GM10266 (cell line): ENCODE measurements around the gene KRTAP10-2.
"Not testable (repeated sequence)": the region's sequence is repeated elsewhere in the genome, so short reads cannot be mapped to it uniquely, and the experiment has no call there.

Experiments
- DNase-seq: peaks from one replicate; pipeline ENCODE4 v3.0.0; 2012; ENCODE audit errors: extremely low spot score
- TF ChIP-seq, protein P1 (sequence below): IDR thresholded peaks from 2 replicates; pipeline ENCODE4 v1.5.1; 2012; ENCODE audit warnings: mild to moderate bottlenecking, low read depth; ENCODE audit not compliant: control insufficient read depth, insufficient read depth; ENCODE audit errors: missing control alignments

The KRTAP10-2 gene

DNA sequence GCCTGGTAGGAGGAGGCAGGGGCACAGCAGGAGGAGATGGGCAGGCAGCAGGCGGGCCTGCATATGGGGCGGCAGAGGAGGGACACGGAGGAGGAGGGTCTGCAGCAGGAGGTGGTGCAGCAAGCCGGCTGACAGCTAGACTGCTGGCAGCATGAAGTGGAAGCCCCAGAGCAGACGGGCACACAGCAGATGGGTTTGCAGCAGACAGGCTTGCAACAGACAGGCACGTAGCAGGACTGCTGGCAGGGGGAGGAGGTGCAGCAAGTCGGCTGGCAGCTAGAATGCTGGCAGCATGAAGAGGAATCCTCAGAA lies 28.5 kb upstream of the KRTAP10-2 start:
- TF ChIP-seq, protein P1, sequence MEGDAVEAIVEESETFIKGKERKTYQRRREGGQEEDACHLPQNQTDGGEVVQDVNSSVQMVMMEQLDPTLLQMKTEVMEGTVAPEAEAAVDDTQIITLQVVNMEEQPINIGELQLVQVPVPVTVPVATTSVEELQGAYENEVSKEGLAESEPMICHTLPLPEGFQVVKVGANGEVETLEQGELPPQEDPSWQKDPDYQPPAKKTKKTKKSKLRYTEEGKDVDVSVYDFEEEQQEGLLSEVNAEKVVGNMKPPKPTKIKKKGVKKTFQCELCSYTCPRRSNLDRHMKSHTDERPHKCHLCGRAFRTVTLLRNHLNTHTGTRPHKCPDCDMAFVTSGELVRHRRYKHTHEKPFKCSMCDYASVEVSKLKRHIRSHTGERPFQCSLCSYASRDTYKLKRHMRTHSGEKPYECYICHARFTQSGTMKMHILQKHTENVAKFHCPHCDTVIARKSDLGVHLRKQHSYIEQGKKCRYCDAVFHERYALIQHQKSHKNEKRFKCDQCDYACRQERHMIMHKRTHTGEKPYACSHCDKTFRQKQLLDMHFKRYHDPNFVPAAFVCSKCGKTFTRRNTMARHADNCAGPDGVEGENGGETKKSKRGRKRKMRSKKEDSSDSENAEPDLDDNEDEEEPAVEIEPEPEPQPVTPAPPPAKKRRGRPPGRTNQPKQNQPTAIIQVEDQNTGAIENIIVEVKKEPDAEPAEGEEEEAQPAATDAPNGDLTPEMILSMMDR: no peak
- DNase-seq: no peak

DNA sequence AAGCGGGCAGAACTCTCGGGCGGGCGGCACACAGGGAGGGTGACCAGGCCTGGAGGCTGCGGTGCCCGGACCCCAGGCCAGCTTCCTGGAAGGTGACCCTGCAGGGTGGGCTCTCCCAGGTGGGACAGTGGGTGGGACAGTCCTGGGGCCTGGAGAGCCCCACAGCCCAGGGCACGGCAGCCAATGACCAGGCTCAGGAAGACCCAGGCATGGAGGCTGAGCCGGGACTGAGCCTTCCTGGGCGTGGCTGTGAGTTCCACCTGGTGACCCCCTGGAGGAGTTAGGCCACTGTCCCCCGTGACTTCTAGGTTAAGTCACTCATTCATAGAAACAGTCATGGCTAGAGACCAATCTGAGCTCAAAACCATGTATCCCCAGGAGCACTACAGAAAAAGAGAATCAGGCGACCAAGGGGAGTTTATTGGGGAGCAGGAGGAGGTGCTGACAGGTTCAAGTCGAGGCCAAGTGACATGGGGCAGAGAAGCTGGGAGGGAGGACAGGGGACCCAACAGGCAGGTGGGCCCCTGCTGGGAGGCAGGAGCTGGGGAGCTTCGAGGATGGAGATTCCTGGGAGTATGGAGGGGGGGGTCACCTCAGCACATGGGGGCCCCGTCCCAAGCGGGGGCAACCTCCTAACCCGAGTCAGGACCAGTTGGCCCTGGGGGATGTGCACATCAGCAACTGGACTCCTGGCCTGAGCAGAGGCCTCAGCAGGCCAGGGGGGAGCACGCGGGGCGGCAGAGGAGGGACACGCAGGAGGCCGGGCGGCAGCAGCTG lies 27.9 kb upstream of the KRTAP10-2 start:
- TF ChIP-seq, protein P1: no peak
- DNase-seq: no peak

DNA sequence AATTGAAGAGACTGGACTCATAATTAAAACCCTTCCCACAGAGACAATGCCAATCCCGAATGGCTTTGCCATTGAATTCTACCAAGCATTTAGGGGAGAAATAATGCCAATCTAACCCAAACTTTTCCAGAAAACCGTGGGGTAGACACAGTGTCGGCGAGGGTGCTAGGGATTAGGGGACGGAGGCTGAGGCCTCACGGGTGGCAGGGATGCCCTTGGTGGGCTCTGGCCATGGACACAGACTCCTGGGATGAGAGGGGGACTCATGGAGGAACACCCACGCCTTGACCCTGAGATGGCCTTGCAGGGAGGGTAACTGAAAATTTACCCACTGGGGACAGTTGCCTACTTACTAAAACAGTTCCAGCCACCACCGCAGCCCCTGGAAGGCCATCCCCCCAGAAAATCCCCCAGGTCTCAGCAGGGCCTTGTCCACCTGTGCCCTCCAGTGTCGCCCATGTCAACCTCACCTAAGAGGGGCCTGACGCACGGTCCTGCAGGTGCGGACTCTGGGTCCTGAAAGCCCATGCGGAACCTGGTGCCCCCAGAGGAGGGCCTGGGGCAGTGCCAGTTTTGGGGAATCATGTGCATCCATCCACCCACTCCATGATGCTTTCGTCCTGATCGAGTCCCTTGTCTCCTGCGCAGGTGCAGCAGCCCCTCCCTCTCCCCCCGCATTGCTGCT lies 27.2 kb upstream of the KRTAP10-2 start:
- DNase-seq: no peak
- TF ChIP-seq, protein P1: no peak

DNA sequence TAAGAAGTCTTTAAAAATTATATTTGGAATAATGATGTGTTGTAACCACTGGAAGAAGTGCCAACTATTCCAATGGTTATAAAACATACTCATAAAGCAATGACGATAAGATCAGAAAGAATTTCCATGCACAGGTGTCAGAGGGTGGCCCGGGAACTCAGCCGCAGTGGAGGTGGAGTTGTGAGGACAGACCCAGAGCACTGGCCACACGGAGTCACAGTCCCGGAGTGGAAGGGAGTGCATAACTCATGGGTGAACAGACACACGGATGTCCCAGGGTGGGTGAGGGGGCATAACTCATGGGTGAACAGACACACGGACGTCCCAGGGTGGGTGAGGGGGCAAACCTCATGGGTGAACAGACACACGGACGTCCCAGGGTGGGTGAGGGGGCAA lies 24.7 kb upstream of the KRTAP10-2 start:
- TF ChIP-seq, protein P1: no peak
- no peak for DNase-seq

DNA sequence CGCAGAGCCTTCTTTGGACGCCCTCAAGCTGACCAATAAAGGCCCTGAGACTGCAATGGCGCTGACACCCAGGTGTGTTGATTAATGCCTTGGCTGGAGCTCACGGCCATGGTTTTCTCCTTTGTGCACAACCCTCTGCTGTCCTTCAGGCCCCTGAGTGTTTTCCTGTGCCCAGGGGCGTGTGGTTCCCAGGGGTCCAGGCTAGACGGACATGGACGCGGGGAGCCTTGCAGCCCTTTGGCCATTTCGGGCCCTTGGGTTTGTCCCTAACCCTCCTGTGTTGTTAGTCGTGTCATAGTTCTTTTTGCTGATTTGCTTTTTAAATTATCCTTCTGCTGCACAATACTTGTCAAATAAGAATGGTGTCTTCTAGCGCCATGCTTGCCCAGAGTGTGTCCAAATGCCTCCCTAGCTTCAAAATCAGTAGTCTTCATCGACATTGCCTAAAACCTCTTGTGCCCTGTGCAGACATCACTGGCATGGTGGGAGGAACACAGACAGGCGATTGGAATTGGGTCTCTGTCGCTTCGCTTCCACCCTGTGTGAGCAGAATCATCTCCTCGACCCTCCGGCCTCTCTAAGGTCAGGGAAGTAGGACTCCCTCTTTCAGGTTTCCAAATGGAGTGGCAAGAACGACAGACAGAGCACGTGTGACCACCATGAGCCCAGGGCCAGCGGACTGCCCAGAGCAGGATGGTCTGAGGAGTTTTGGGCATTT lies 24.2 kb upstream of the KRTAP10-2 start:
- DNase-seq: no peak

DNA sequence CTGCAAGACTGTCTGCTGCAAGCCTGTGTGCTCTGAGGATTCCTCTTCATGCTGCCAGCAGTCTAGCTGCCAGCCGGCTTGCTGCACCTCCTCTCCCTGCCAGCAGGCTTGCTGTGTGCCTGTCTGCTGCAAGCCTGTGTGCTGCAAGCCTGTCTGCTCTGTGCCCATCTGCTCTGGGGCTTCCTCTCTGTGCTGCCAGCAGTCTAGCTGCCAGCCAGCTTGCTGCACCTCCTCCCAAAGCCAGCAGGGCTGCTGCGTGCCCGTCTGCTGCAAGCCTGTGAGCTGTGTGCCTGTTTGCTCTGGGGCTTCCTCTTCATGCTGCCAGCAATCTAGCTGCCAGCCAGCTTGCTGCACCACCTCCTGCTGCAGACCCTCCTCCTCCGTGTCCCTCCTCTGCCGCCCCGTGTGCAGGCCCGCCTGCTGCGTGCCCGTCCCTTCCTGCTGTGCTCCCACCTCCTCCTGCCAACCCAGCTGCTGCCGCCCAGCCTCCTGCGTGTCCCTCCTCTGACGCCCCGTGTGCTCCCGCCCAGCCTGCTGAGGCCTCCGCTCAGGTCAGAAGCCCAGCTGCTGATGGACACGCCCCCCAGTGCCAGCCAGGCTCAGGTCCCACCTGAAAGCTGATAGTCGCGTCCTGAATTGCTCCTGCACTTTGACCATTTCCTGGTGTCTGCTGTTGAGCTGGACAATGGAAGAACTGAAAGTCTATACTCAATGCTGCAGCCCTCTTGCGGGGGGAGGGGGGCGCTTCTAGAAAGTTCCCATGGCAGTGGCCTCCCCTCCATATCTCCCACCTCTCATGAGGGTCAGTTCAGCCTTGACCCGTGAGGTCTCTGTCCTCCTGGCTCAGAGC lies 23.4 kb upstream of the KRTAP10-2 start:
- DNase-seq: no peak
- TF ChIP-seq, protein P1: no peak

More for the DNA sequence above, 24.2 kb upstream of the KRTAP10-2 start:
- TF ChIP-seq, protein P1: no peak

DNA sequence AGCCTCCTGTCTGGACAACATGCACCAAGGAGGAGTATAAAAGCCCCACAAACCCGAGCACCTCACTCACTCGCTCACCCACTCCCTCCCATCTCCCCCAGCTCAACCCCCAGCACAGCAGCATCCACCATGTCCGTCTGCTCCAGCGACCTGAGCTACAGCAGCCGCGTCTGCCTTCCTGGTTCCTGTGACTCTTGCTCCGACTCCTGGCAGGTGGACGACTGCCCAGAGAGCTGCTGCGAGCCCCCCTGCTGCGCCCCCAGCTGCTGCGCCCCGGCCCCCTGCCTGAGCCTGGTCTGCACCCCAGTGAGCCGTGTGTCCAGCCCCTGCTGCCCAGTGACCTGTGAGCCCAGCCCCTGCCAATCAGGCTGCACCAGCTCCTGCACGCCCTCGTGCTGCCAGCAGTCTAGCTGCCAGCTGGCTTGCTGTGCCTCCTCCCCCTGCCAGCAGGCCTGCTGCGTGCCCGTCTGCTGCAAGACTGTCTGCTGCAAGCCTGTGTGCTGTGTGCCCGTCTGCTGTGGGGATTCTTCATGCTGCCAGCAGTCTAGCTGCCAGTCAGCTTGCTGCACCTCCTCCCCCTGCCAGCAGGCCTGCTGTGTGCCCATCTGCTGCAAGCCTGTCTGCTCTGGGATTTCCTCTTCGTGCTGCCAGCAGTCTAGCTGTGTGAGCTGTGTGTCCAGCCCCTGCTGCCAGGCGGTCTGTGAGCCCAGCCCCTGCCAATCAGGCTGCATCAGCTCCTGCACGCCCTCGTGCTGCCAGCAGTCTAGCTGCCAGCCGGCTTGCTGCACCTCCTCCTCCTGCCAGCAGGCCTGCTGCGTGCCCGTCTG lies 22.5 kb upstream of the KRTAP10-2 start, which contains the start of gene KRTAP10-4:
Gene KRTAP10-4, plus strand, starts transcription at position 100 of the 827 bp plus-strand sequence. Its CDS starts 30 bp downstream, at position 130.
- DNase-seq: not testable (repeated sequence)
